Neural cell (in vitro differentiated cells): ENCODE results near the gene TEX13D. TPM values are rescaled to one million over a fixed set of nuclear protein-coding genes. Genes with fewer than 3 reads are reported as not detected.

ENCODE experiments used
- H2AFZ ChIP-seq: fragments of 200-600, 300-800 bp; sonication (generic), shearing (Covaris generic); 2 replicates; pipeline ENCODE4 v1.6.0; 2014; ENCODE audit warnings: low read depth, mild to moderate bottlenecking, antibody characterized with exemption, low read length, moderate library complexity
- H3F3A ChIP-seq: fragments of 200-600 bp; shearing (Covaris generic); 2 replicates; pipeline ENCODE4 v1.6.1; 2016; ENCODE audit warnings: mild to moderate bottlenecking, moderate library complexity, mixed read lengths, antibody characterized with exemption, low read length; ENCODE audit not compliant: insufficient read depth, poor library complexity, severe bottlenecking
- H3K27ac ChIP-seq: fragments of 200-600, 300-800 bp; sonication (generic), shearing (Covaris generic); 2 replicates; pipeline ENCODE4 v1.5.1; 2014; ENCODE audit warnings: mild to moderate bottlenecking, low read length, moderate library complexity
- H3K27me3 ChIP-seq: fragments of 300-800, 200-600 bp; sonication (generic), shearing (Covaris generic); 2 replicates; pipeline ENCODE4 v1.6.0; 2014; ENCODE audit warnings: mild to moderate bottlenecking, low read depth, low read length, moderate library complexity; ENCODE audit not compliant: insufficient read depth
- H3K36me3 ChIP-seq: fragments of 300-800, 200-600 bp; sonication (generic), shearing (Covaris generic); 2 replicates; pipeline ENCODE4 v1.5.1; 2014; ENCODE audit warnings: mild to moderate bottlenecking, antibody characterized with exemption, low read length, moderate library complexity; ENCODE audit not compliant: insufficient read depth
- H3K4me2 ChIP-seq: fragments of 300-800, 200-600 bp; sonication (generic), shearing (Covaris generic); 2 replicates; pipeline ENCODE4 v1.6.0; 2014; ENCODE audit warnings: mild to moderate bottlenecking, low read length
- H3K4me3 ChIP-seq: fragments of 300-800, 200-600 bp; sonication (generic), shearing (Covaris generic); 2 replicates; pipeline ENCODE4 v1.5.1; 2014; ENCODE audit warnings: mild to moderate bottlenecking, low read length, moderate library complexity
- H3K79me2 ChIP-seq: fragments of 200-600 bp; shearing (Covaris generic); replicated peaks from 2 replicates; pipeline ENCODE4 v1.6.0; 2014; ENCODE audit warnings: mild to moderate bottlenecking, low read length, moderate library complexity; ENCODE audit not compliant: insufficient read depth
- H3K9ac ChIP-seq: fragments of 300-800, 200-600 bp; sonication (generic), shearing (Covaris generic); 2 replicates; pipeline ENCODE4 v1.6.1; 2016; ENCODE audit warnings: mild to moderate bottlenecking, low read length, mixed read lengths
- H3K9me2 ChIP-seq: fragments of 200-600 bp; shearing (Covaris generic); 2 replicates; pipeline ENCODE4 v1.6.1; 2016; ENCODE audit warnings: mild to moderate bottlenecking, low read length, mixed read lengths; ENCODE audit not compliant: insufficient read depth
- H3K9me3 ChIP-seq: fragments of 200-600, 300-800 bp; sonication (generic), shearing (Covaris generic); 2 replicates; pipeline ENCODE4 v1.6.1; 2016; ENCODE audit warnings: mild to moderate bottlenecking, mixed run types, low read length, moderate library complexity, mixed read lengths
- H4K20me1 ChIP-seq: fragments of 200-600 bp; shearing (Covaris generic); 2 replicates; pipeline ENCODE4 v1.6.1; 2016; ENCODE audit warnings: mild to moderate bottlenecking, mixed run types; ENCODE audit not compliant: insufficient read depth
- CTCF ChIP-seq: fragments of 450-650 bp; IDR thresholded peaks from 2 replicates; pipeline ENCODE4 v1.5.1; 2014; ENCODE audit warnings: antibody characterized with exemption, mild to moderate bottlenecking, moderate library complexity; ENCODE audit not compliant: poor library complexity, severe bottlenecking
- EP300 ChIP-seq: fragments of 450-650 bp; conservative IDR thresholded peaks from 2 replicates; pipeline ENCODE4 v1.6.1; 2014; ENCODE audit warnings: antibody characterized with exemption, mild to moderate bottlenecking, moderate library complexity; ENCODE audit not compliant: poor library complexity, severe bottlenecking
- EZH2 ChIP-seq: fragments of 200-600, 300-800 bp; shearing (Covaris generic), sonication (generic); IDR thresholded peaks from 2 replicates; pipeline ENCODE4 v1.6.1; 2014; ENCODE audit warnings: antibody characterized with exemption, low read length, borderline replicate concordance, mild to moderate bottlenecking; ENCODE audit not compliant: insufficient read depth, poor library complexity, severe bottlenecking
- MXI1 ChIP-seq: fragments of 450-650 bp; conservative IDR thresholded peaks from 2 replicates; pipeline ENCODE4 v1.6.1; 2014; ENCODE audit warnings: antibody characterized with exemption, mild to moderate bottlenecking; ENCODE audit not compliant: poor library complexity, severe bottlenecking
- POLR2AphosphoS5 ChIP-seq: IDR thresholded peaks from 2 replicates; pipeline ENCODE4 v1.6.1; 2012
- RAD21 ChIP-seq: fragments of 450-650 bp; conservative IDR thresholded peaks from 2 replicates; pipeline ENCODE4 v1.6.1; 2014; ENCODE audit warnings: antibody characterized with exemption, mild to moderate bottlenecking, moderate library complexity
- REST ChIP-seq: IDR thresholded peaks from 2 replicates; pipeline ENCODE4 v1.6.1; 2012; ENCODE audit warnings: borderline replicate concordance
- SMC3 ChIP-seq: fragments of 450-650 bp; conservative IDR thresholded peaks from 2 replicates; pipeline ENCODE4 v1.6.1; 2014; ENCODE audit warnings: antibody characterized with exemption, mild to moderate bottlenecking, moderate library complexity; ENCODE audit not compliant: poor library complexity
- TAF1 ChIP-seq: IDR thresholded peaks from 2 replicates; pipeline ENCODE4 v1.6.1; 2012; ENCODE audit warnings: low read depth
- polyA plus RNA-seq: library from polyadenylated mRNA; depleted of rRNA; stranded (reverse); fragments of >200 nt; gene quantifications from 2 replicates; pipeline ENCODE4 v1.2.3, GENCODE V29; 2014

TEX13D gene
- polyA plus RNA-seq, 1 donor from 2014 or later, result not detected

GRCh38 chrX:124307253-124307907 lies 25.1 kb upstream of the TEX13D start:
- no peaks in the 10 kb centered on the region for H3K79me2 ChIP-seq
- TF ChIP-seq CTCF (no peak), EZH2 (no peak), REST (no peak), RAD21 (no peak), POLR2AphosphoS5 (no peak), EP300 (no peak), SMC3 (no peak), MXI1 (no peak), TAF1 (no peak)

GRCh38 chrX:124325732-124326131 lies 6.7 kb upstream of the TEX13D start:
- no peaks in the 10 kb centered on the region for H3F3A ChIP-seq
- no peaks in the 10 kb centered on the region for H4K20me1 ChIP-seq
- H3K9me3 ChIP-seq, result no peaks in the 10 kb centered on the region
- no peak overlapping the region for H3K4me2 ChIP-seq
- no peak for TF ChIP-seq REST
- no peak for TF ChIP-seq TAF1
- TF ChIP-seq POLR2AphosphoS5, result no peak
- no peak for TF ChIP-seq RAD21
- TF ChIP-seq EP300, result no peak
- no peak for TF ChIP-seq MXI1
- TF ChIP-seq EZH2, result no peak
- no peak for TF ChIP-seq SMC3
- no peak for TF ChIP-seq CTCF
- H3K79me2 ChIP-seq, result no peaks in the 10 kb centered on the region
- no peaks in the 10 kb centered on the region for H3K9me2 ChIP-seq
- no peaks in the 10 kb centered on the region for H3K36me3 ChIP-seq
- no peak overlapping the region for H3K4me3 ChIP-seq
- no peaks in the 10 kb centered on the region for H3K27me3 ChIP-seq
- H3K27ac ChIP-seq, result no peak overlapping the region
- no peak overlapping the region for H3K9ac ChIP-seq
- no peak overlapping the region for H2AFZ ChIP-seq

More at GRCh38 chrX:124307253-124307907, 25.1 kb upstream of the TEX13D start:
- H3K9me3 ChIP-seq, result no peaks in the 10 kb centered on the region
- H3F3A ChIP-seq, result no peaks in the 10 kb centered on the region
- H3K9ac ChIP-seq, result no peak overlapping the region
- no peak overlapping the region for H3K27ac ChIP-seq
- no peak overlapping the region for H3K4me2 ChIP-seq
- H4K20me1 ChIP-seq, result no peaks in the 10 kb centered on the region
- no peaks in the 10 kb centered on the region for H3K27me3 ChIP-seq
- no peaks in the 10 kb centered on the region for H3K36me3 ChIP-seq
- H3K4me3 ChIP-seq, result no peak overlapping the region
- no peaks in the 10 kb centered on the region for H3K9me2 ChIP-seq
- H2AFZ ChIP-seq, result no peak overlapping the region
